Small intestine (tissue), 7 donors: ENCODE measurements around the gene SHROOM3. TPM values are rescaled to one million over a fixed set of nuclear protein-coding genes. Genes with fewer than 3 reads are reported as not detected.

Experiments
- DNase-seq, 2 donors: peaks; one replicate each; pipeline versions ENCODE4 v3.0.0 to v3.0.0-alpha.2; 2013
- FAIRE-seq: peaks from 2 replicates; lab custom pipeline; 2012; peaks lifted over from hg19 to GRCh38; lab: Jason Lieb, UNC
- H3K27ac ChIP-seq, 3 donors: one replicate each; pipeline ENCODE4 v1.5.1; 2013; ENCODE audit warnings: low read length in 2 of 3, mild to moderate bottlenecking in 2 of 3, control low read depth in 1 of 3, inconsistent platforms in 1 of 3, low read depth in 1 of 3, moderate library complexity in 1 of 3
- H3K27me3 ChIP-seq, 3 donors: one replicate each; pipeline ENCODE4 v1.6.1; 2013; ENCODE audit warnings: low read length in 3 of 3, inconsistent platforms in 1 of 3; ENCODE audit not compliant: control insufficient read depth in 3 of 3, insufficient read depth in 3 of 3
- H3K36me3 ChIP-seq, 3 donors: one replicate each; pipeline ENCODE4 v1.6.1; 2013; ENCODE audit warnings: low read length in 3 of 3, inconsistent platforms in 1 of 3, low read depth in 1 of 3, mild to moderate bottlenecking in 1 of 3, moderate library complexity in 1 of 3; ENCODE audit not compliant: control insufficient read depth in 3 of 3, insufficient read depth in 2 of 3
- H3K4me1 ChIP-seq, 3 donors: one replicate each; pipeline ENCODE4 v1.6.1; 2013; ENCODE audit warnings: low read length in 2 of 3, inconsistent platforms in 1 of 3, low read depth in 1 of 3, mild to moderate bottlenecking in 1 of 3, moderate library complexity in 1 of 3; ENCODE audit not compliant: control insufficient read depth in 3 of 3, insufficient read depth in 2 of 3
- H3K4me3 ChIP-seq, 3 donors: one replicate each; pipeline ENCODE4 v1.5.1; 2013; ENCODE audit warnings: low read length in 3 of 3, control low read depth in 1 of 3, inconsistent platforms in 1 of 3, low read depth in 1 of 3, mild to moderate bottlenecking in 1 of 3, moderate library complexity in 1 of 3
- H3K9me3 ChIP-seq, 2 donors: one replicate each; pipeline ENCODE4 v1.6.1; 2013; ENCODE audit warnings: low read depth in 1 of 2, low read length in 1 of 2; ENCODE audit not compliant: control insufficient read depth in 2 of 2, insufficient read depth in 1 of 2
- WGBS, 3 donors: extraction: QIAGEN DNeasy Blood & Tissue Kit; methylation state at CpG; one replicate each; pipeline ENCODE4 v1.1.7; 2013; 5-methylcytosine and 5-hydroxymethylcytosine counted together
- polyA plus RNA-seq, 4 donors: library from polyadenylated mRNA; stranded (reverse) in 3 of 4; unstranded in 1 of 4; fragments of 200-250 nt in 3 of 4; fragments of 120-200 nt in 1 of 4; gene quantifications; one replicate each; pipeline versions ENCODE4 v1.2.1 to v1.2.3, GENCODE V29; 2013
- donor health status: healthy with polysubstance abuse.
- donor health status: control.
- donor health status: control.
- donor health status: Bipolar disorder and iron deficiency.
- donor health status: healthy.

The SHROOM3 gene
- polyA plus RNA-seq, 4 donors = 21.6 to 52.5 (median 27.8) TPM

- H3K36me3 ChIP-seq = no peaks in the 10 kb centered on the region
- DNase-seq (no peak), FAIRE-seq (no peak)
- peaks cover 0 to under 1% (median 0%) of the 10 kb centered on the region in 3 donors for H3K4me1 ChIP-seq
- no peaks in the 10 kb centered on the region for H3K27me3 ChIP-seq
- peaks cover 0 to 5% of the 10 kb centered on the region in 2 donors for H3K9me3 ChIP-seq
- no peak overlapping the region for H3K27ac ChIP-seq
- 58 to 85% (median 82%) methylated on average over 7 of the region's 7 CpGs for WGBS, 3 donors
- H3K4me3 ChIP-seq = peak overlapping the region in 1 of 3 donors; percentile 11
Observed at GRCh38 chr4:76435528-76436319, 695 bp downstream of the SHROOM3 start.

DNA sequence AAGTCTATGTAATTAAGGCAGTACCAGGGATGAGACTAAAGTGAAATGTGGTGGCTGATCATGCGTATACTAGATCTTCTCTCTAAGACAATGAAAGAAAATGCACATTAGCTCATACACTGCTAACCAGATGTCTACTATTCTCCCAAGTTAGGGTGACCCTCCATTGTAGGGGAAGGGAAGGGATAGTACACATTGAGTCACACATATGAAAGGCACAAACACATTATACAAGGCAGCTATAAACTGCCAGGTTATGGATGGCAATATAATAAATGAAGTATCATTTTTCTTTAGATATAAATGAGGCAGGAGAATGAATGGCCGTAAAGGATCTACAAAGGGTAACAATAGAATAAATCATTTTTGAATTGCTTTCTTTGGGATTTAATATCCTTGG, 4.5 kb downstream of the SHROOM3 start:
- no peak for DNase-seq
- 84 to 92% (median 89%) methylated on average over 2 of the region's 2 CpGs for WGBS, 3 donors

DNA sequence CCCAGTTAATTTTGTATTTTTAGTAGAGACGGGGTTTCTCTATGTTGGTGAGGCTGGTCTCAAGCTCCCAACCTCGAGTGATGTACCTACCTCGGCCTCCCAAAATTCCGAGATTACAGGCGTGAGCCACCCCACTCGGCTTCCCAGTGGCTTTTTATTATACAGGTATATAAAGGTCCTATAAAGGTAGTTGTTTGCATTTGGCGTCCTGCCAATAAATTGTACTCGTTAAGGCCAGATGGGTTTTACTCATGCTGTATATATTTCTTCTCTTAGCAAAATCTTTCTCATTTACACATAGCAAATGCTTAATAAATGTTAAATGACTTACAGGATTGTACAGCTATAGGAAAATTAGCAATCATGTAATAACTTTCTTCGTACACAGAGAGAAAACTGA, 6.9 kb downstream of the SHROOM3 start:
- no peaks in the 10 kb centered on the region for H3K4me1 ChIP-seq
- 44 to 78% (median 63%) methylated on average over 9 of the region's 9 CpGs for WGBS, 3 donors
- H3K27ac ChIP-seq = no peak overlapping the region
- no peak for FAIRE-seq
- H3K36me3 ChIP-seq = no peaks in the 10 kb centered on the region
- no peak overlapping the region for H3K4me3 ChIP-seq
- H3K9me3 ChIP-seq = peaks cover 0 to 5% of the 10 kb centered on the region in 2 donors
- peak in 1 of 2 donors; percentile 21 for DNase-seq
- no peaks in the 10 kb centered on the region for H3K27me3 ChIP-seq

More for the DNA sequence above, 4.5 kb downstream of the SHROOM3 start:
- no peak overlapping the region for H3K4me3 ChIP-seq
- no peaks in the 10 kb centered on the region for H3K36me3 ChIP-seq
- FAIRE-seq = no peak
- no peaks in the 10 kb centered on the region for H3K27me3 ChIP-seq
- H3K9me3 ChIP-seq = peaks cover 0 to 5% of the 10 kb centered on the region in 2 donors
- no peaks in the 10 kb centered on the region for H3K4me1 ChIP-seq
- H3K27ac ChIP-seq = no peak overlapping the region

GRCh38 chr4:76442807-76443206, 7.8 kb downstream of the SHROOM3 start:
- FAIRE-seq (no peak), DNase-seq (no peak)
- WGBS, 3 donors = 91 to 94% (median 92%) methylated on average over 3 of the region's 3 CpGs

GRCh38 chr4:76443376-76443775, 8.3 kb downstream of the SHROOM3 start:
- no peaks in the 10 kb centered on the region for H3K4me1 ChIP-seq
- 83 to 94% (median 90%) methylated on average over 1 of the region's 1 CpG for WGBS, 3 donors
- no peak for FAIRE-seq

More at GRCh38 chr4:76442807-76443206, 7.8 kb downstream of the SHROOM3 start:
- no peaks in the 10 kb centered on the region for H3K27me3 ChIP-seq
- H3K4me1 ChIP-seq = no peaks in the 10 kb centered on the region
- H3K4me3 ChIP-seq = no peak overlapping the region
- peaks cover 0 to 5% of the 10 kb centered on the region in 2 donors for H3K9me3 ChIP-seq
- H3K36me3 ChIP-seq = no peaks in the 10 kb centered on the region
- H3K27ac ChIP-seq = no peak overlapping the region

GRCh38 chr4:76445911-76446310, 10.9 kb downstream of the SHROOM3 start:
- Histone ChIP-seq H3K27ac (no peak overlapping the region), H3K9me3 (no peaks in the 10 kb centered on the region), H3K4me3 (no peak overlapping the region), H3K4me1 (no peaks in the 10 kb centered on the region), H3K36me3 (no peaks in the 10 kb centered on the region), H3K27me3 (no peaks in the 10 kb centered on the region)
- FAIRE-seq (no peak), DNase-seq (no peak)
- 92 to 96% (median 95%) methylated on average over 2 of the region's 2 CpGs for WGBS, 3 donors

More at GRCh38 chr4:76443376-76443775, 8.3 kb downstream of the SHROOM3 start:
- no peak for DNase-seq
- H3K36me3 ChIP-seq = no peaks in the 10 kb centered on the region
- no peak overlapping the region for H3K27ac ChIP-seq
- peaks cover 0 to 5% of the 10 kb centered on the region in 2 donors for H3K9me3 ChIP-seq
- H3K27me3 ChIP-seq = no peaks in the 10 kb centered on the region
- H3K4me3 ChIP-seq = no peak overlapping the region

DNA sequence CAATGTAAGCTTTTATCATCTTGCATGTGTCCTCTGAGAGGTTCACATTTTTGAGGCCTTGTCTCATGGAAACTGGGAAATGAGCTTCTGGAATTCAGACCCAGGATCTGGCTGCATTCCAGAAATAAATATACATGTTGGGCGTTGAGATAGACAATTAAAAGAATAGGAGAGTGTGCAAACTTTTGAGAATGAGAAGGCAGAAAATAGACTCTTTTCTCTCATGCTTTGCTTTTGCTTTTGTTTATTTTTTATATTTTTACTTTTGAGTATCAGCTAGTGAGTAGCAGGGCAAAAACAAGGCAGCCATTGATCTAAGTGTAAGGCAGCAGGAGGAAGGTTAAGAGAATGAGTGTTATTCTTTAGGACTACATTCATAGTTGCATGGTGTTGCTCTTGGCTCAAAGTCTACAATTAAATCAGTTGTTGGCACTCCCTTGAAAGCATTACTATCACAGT, 12.4 kb downstream of the SHROOM3 start:
- Histone ChIP-seq H3K36me3 (no peaks in the 10 kb centered on the region), H3K27me3 (no peaks in the 10 kb centered on the region), H3K9me3 (no peaks in the 10 kb centered on the region), H3K27ac (no peak overlapping the region), H3K4me1 (no peaks in the 10 kb centered on the region), H3K4me3 (no peak overlapping the region)
- FAIRE-seq (no peak), DNase-seq (peak in 1 of 2 donors; percentile 20)
- WGBS, 3 donors = 12 to 21% (median 16%) methylated on average over 1 of the region's 1 CpG

GRCh38 chr4:76448211-76448610, 13.2 kb downstream of the SHROOM3 start:
- DNase-seq = no peak
- H3K9me3 ChIP-seq = no peaks in the 10 kb centered on the region
- no peaks in the 10 kb centered on the region for H3K27me3 ChIP-seq
- no peak overlapping the region for H3K4me3 ChIP-seq
- H3K36me3 ChIP-seq = no peaks in the 10 kb centered on the region
- WGBS, 3 donors = 77 to 89% (median 83%) methylated on average over 3 of the region's 3 CpGs
- FAIRE-seq = no peak
- H3K4me1 ChIP-seq = no peaks in the 10 kb centered on the region
- no peak overlapping the region for H3K27ac ChIP-seq
